Measurements from ENCODE around the gene CHN2. TPM values are rescaled to one million over a fixed set of nuclear protein-coding genes. Genes with fewer than 3 reads are reported as not detected.

Gene CHN2
- polyA plus RNA-seq, 1 donor from 2014 or later = 136 TPM

GRCh38 chr7:29483219-29484104 lies 288.9 kb downstream of the CHN2 start:
- H3F3A ChIP-seq (ENCODE audit: insufficient read depth, low read length, poor library complexity, severe bottlenecking) = no peaks in the 10 kb centered on the region
- H3K27ac ChIP-seq (ENCODE audit: low read length) = no peak overlapping the region
- H3K4me3 ChIP-seq (ENCODE audit: low read length) = no peak overlapping the region
- H3K9ac ChIP-seq (ENCODE audit: low read length) = no peak overlapping the region
- H3K36me3 ChIP-seq (ENCODE audit: insufficient read depth, low read length) = no peaks in the 10 kb centered on the region
- H2AFZ ChIP-seq (ENCODE audit: low read depth, low read length) = no peak overlapping the region
- H3K4me2 ChIP-seq (ENCODE audit: low read length) = no peak overlapping the region
- TF ChIP-seq EP300 (conservative IDR thresholded peaks at IDR 0.05; ENCODE audit: poor library complexity, severe bottlenecking) (no peak), RAD21 (conservative IDR thresholded peaks at IDR 0.05) (no peak), TAF1 (IDR thresholded peaks at IDR 0.05; ENCODE audit: low read depth) (no peak), POLR2AphosphoS5 (IDR thresholded peaks at IDR 0.05) (no peak), MXI1 (conservative IDR thresholded peaks at IDR 0.05; ENCODE audit: poor library complexity, severe bottlenecking) (no peak), EZH2 (IDR thresholded peaks at IDR 0.05; ENCODE audit: borderline replicate concordance, insufficient read depth, low read length, poor library complexity, severe bottlenecking) (no peak), SMC3 (conservative IDR thresholded peaks at IDR 0.05; ENCODE audit: poor library complexity) (no peak)
- TF ChIP-seq, protein P1, sequence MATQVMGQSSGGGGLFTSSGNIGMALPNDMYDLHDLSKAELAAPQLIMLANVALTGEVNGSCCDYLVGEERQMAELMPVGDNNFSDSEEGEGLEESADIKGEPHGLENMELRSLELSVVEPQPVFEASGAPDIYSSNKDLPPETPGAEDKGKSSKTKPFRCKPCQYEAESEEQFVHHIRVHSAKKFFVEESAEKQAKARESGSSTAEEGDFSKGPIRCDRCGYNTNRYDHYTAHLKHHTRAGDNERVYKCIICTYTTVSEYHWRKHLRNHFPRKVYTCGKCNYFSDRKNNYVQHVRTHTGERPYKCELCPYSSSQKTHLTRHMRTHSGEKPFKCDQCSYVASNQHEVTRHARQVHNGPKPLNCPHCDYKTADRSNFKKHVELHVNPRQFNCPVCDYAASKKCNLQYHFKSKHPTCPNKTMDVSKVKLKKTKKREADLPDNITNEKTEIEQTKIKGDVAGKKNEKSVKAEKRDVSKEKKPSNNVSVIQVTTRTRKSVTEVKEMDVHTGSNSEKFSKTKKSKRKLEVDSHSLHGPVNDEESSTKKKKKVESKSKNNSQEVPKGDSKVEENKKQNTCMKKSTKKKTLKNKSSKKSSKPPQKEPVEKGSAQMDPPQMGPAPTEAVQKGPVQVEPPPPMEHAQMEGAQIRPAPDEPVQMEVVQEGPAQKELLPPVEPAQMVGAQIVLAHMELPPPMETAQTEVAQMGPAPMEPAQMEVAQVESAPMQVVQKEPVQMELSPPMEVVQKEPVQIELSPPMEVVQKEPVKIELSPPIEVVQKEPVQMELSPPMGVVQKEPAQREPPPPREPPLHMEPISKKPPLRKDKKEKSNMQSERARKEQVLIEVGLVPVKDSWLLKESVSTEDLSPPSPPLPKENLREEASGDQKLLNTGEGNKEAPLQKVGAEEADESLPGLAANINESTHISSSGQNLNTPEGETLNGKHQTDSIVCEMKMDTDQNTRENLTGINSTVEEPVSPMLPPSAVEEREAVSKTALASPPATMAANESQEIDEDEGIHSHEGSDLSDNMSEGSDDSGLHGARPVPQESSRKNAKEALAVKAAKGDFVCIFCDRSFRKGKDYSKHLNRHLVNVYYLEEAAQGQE (IDR thresholded peaks at IDR 0.05; ENCODE audit: borderline replicate concordance) = no peak
- TF ChIP-seq, protein P2, sequence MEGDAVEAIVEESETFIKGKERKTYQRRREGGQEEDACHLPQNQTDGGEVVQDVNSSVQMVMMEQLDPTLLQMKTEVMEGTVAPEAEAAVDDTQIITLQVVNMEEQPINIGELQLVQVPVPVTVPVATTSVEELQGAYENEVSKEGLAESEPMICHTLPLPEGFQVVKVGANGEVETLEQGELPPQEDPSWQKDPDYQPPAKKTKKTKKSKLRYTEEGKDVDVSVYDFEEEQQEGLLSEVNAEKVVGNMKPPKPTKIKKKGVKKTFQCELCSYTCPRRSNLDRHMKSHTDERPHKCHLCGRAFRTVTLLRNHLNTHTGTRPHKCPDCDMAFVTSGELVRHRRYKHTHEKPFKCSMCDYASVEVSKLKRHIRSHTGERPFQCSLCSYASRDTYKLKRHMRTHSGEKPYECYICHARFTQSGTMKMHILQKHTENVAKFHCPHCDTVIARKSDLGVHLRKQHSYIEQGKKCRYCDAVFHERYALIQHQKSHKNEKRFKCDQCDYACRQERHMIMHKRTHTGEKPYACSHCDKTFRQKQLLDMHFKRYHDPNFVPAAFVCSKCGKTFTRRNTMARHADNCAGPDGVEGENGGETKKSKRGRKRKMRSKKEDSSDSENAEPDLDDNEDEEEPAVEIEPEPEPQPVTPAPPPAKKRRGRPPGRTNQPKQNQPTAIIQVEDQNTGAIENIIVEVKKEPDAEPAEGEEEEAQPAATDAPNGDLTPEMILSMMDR (IDR thresholded peaks at IDR 0.05; ENCODE audit: poor library complexity, severe bottlenecking) = no peak
- H3K79me2 ChIP-seq (replicated peaks; ENCODE audit: insufficient read depth, low read length) = no peaks in the 10 kb centered on the region
- no peaks in the 10 kb centered on the region for H3K9me3 ChIP-seq (ENCODE audit: low read length)
- H3K9me2 ChIP-seq (ENCODE audit: insufficient read depth, low read length) = no peaks in the 10 kb centered on the region
- no peaks in the 10 kb centered on the region for H3K27me3 ChIP-seq (ENCODE audit: insufficient read depth, low read depth, low read length)
- no peaks in the 10 kb centered on the region for H4K20me1 ChIP-seq (ENCODE audit: insufficient read depth)

- no peaks in the 10 kb centered on the region for H3K27me3 ChIP-seq (ENCODE audit: insufficient read depth, low read depth, low read length)
- H3K27ac ChIP-seq (ENCODE audit: low read length) = no peak overlapping the region
- no peaks in the 10 kb centered on the region for H3K9me2 ChIP-seq (ENCODE audit: insufficient read depth, low read length)
- TF ChIP-seq, protein P1 (IDR thresholded peaks at IDR 0.05; ENCODE audit: borderline replicate concordance) = no peak
- no peak for TF ChIP-seq EP300 (conservative IDR thresholded peaks at IDR 0.05; ENCODE audit: poor library complexity, severe bottlenecking)
- no peaks in the 10 kb centered on the region for H3K79me2 ChIP-seq (replicated peaks; ENCODE audit: insufficient read depth, low read length)
- H4K20me1 ChIP-seq (ENCODE audit: insufficient read depth) = no peaks in the 10 kb centered on the region
- no peak overlapping the region for H3K4me3 ChIP-seq (ENCODE audit: low read length)
- H3K9me3 ChIP-seq (ENCODE audit: low read length) = no peaks in the 10 kb centered on the region
- H3K9ac ChIP-seq (ENCODE audit: low read length) = no peak overlapping the region
- no peaks in the 10 kb centered on the region for H3K36me3 ChIP-seq (ENCODE audit: insufficient read depth, low read length)
- H3F3A ChIP-seq (ENCODE audit: insufficient read depth, low read length, poor library complexity, severe bottlenecking) = no peaks in the 10 kb centered on the region
- no peak overlapping the region for H2AFZ ChIP-seq (ENCODE audit: low read depth, low read length)
- no peak overlapping the region for H3K4me2 ChIP-seq (ENCODE audit: low read length)
Observed at GRCh38 chr7:29484280-29484679, 289.7 kb downstream of the CHN2 start.
